ENCODE measurements around the gene TSPAN14. TPM values are rescaled to one million over a fixed set of nuclear protein-coding genes. Genes with fewer than 3 reads are reported as not detected.

TSPAN14 gene
- total and polyA plus RNA-seq, 2 experiments from 2014 or later, result 65.9 to 104 TPM

GRCh38 chr10:80463868-80464267 is 9.8 kb downstream of the TSPAN14 start:
- Histone ChIP-seq H4K20me1 (ENCODE audit: insufficient read depth, poor library complexity, severe bottlenecking) (peaks cover 87% of the 10 kb centered on the region), H3K36me3 (replicated peaks; ENCODE audit: insufficient read depth, low read depth) (no peaks in the 10 kb centered on the region), H3K4me2 (no peak overlapping the region), H3K27me3 (no peaks in the 10 kb centered on the region), H3K79me2 (peaks cover 98% of the 10 kb centered on the region), H3K9me2 (replicated peaks; ENCODE audit: insufficient read depth) (no peaks in the 10 kb centered on the region), H3K27ac (peak overlapping the region; percentile 31), H3K9me3 (ENCODE audit: low read depth) (no peaks in the 10 kb centered on the region), H2AFZ (no peak overlapping the region), H3K4me3 (no peak overlapping the region), H3K4me1 (ENCODE audit: insufficient read depth) (peaks cover 91% of the 10 kb centered on the region)
- 94% methylated on average over 10 of the region's 10 CpGs for WGBS (ENCODE audit: low lambda C conversion rate, missing lambda C conversion rate)
- no peak for TF ChIP-seq EZH2phosphoT487 (IDR thresholded peaks at IDR 0.05; ENCODE audit: low read depth, severe bottlenecking, unreplicated experiment)
- DNase-seq (ENCODE audit: low spot score), result no peak

GRCh38 chr10:80464557-80465450 is 10.7 kb downstream of the TSPAN14 start:
- H3K79me2 ChIP-seq, result peaks cover 98% of the 10 kb centered on the region

GRCh38 chr10:80465451-80465835 is 11.3 kb downstream of the TSPAN14 start:
- Histone ChIP-seq H4K20me1 (ENCODE audit: insufficient read depth, poor library complexity, severe bottlenecking) (peaks cover 85% of the 10 kb centered on the region), H3K27ac (peak overlapping the region; percentile 45), H3K9me2 (replicated peaks; ENCODE audit: insufficient read depth) (no peaks in the 10 kb centered on the region), H3K9me3 (ENCODE audit: low read depth) (no peaks in the 10 kb centered on the region), H3K4me1 (ENCODE audit: insufficient read depth) (peaks cover 85% of the 10 kb centered on the region), H3K79me2 (peaks cover 98% of the 10 kb centered on the region), H3K4me2 (peak overlapping the region; percentile 65), H3K36me3 (replicated peaks; ENCODE audit: insufficient read depth, low read depth) (no peaks in the 10 kb centered on the region), H3K4me3 (no peak overlapping the region), H2AFZ (no peak overlapping the region), H3K27me3 (no peaks in the 10 kb centered on the region)
- no peak for DNase-seq (ENCODE audit: low spot score)
- 76% methylated on average over 3 of the region's 3 CpGs for WGBS (ENCODE audit: low lambda C conversion rate, missing lambda C conversion rate)
- TF ChIP-seq EZH2 (IDR thresholded peaks at IDR 0.05; ENCODE audit: borderline replicate concordance), result no peak
- TF ChIP-seq EZH2phosphoT487 (IDR thresholded peaks at IDR 0.05; ENCODE audit: low read depth, severe bottlenecking, unreplicated experiment), result no peak
- TF ChIP-seq CTCF (IDR thresholded peaks at IDR 0.05; ENCODE audit: poor library complexity), result no peak

More at GRCh38 chr10:80464557-80465450, 10.7 kb downstream of the TSPAN14 start:
- DNase-seq (ENCODE audit: low spot score), result no peak
- Histone ChIP-seq H2AFZ (no peak overlapping the region), H3K9me2 (replicated peaks; ENCODE audit: insufficient read depth) (no peaks in the 10 kb centered on the region), H3K4me3 (no peak overlapping the region), H4K20me1 (ENCODE audit: insufficient read depth, poor library complexity, severe bottlenecking) (peaks cover 87% of the 10 kb centered on the region), H3K36me3 (replicated peaks; ENCODE audit: insufficient read depth, low read depth) (no peaks in the 10 kb centered on the region), H3K27me3 (no peaks in the 10 kb centered on the region), H3K27ac (peak overlapping the region; percentile 45), H3K4me2 (peak overlapping the region; percentile 65), H3K4me1 (ENCODE audit: insufficient read depth) (peaks cover 91% of the 10 kb centered on the region), H3K9me3 (ENCODE audit: low read depth) (no peaks in the 10 kb centered on the region)
- TF ChIP-seq EZH2phosphoT487 (IDR thresholded peaks at IDR 0.05; ENCODE audit: low read depth, severe bottlenecking, unreplicated experiment) (no peak), EZH2 (IDR thresholded peaks at IDR 0.05; ENCODE audit: borderline replicate concordance) (no peak), CTCF (IDR thresholded peaks at IDR 0.05; ENCODE audit: poor library complexity) (no peak)
- WGBS (ENCODE audit: low lambda C conversion rate, missing lambda C conversion rate), result 53% methylated on average over 14 of the region's 14 CpGs

All from hepatocyte (in vitro differentiated cells).